ENCODE data around the gene C5.

C5 gene

DNA sequence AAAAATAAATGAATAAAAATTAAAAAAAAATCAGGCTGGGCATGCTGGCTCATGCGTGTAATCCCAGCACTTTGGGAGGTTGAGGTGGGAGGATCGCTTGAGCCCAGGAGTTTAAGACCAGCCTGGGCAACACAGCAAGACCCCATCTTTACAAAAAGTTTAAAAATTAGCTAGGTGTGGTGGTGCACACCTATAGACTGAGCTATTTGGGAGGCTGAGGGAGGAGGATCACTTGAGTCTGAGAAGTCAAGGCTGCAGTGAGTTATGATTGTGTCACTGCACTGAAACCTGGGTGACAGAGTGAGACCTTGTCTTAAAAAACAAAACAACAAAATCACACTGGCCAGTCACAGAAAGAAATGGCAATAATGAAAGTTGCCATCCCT lies 21.3 kb upstream of the C5 start:
- no peaks in the 10 kb centered on the region for H3K27me3 ChIP-seq
- H3K36me3 ChIP-seq: peaks cover 0 to 7% (median 4%) of the 10 kb centered on the region in 3 donors
- no peak for DNase-seq
- peak overlapping the region; percentile 91 to 95 for H3K27ac ChIP-seq
- no peaks in the 10 kb centered on the region for H3K9me3 ChIP-seq
- TF ChIP-seq, protein P1, sequence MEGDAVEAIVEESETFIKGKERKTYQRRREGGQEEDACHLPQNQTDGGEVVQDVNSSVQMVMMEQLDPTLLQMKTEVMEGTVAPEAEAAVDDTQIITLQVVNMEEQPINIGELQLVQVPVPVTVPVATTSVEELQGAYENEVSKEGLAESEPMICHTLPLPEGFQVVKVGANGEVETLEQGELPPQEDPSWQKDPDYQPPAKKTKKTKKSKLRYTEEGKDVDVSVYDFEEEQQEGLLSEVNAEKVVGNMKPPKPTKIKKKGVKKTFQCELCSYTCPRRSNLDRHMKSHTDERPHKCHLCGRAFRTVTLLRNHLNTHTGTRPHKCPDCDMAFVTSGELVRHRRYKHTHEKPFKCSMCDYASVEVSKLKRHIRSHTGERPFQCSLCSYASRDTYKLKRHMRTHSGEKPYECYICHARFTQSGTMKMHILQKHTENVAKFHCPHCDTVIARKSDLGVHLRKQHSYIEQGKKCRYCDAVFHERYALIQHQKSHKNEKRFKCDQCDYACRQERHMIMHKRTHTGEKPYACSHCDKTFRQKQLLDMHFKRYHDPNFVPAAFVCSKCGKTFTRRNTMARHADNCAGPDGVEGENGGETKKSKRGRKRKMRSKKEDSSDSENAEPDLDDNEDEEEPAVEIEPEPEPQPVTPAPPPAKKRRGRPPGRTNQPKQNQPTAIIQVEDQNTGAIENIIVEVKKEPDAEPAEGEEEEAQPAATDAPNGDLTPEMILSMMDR (IDR thresholded peaks at IDR 0.05): no peak
- peaks cover 0 to 30% (median 21%) of the 10 kb centered on the region in 4 donors for H3K4me1 ChIP-seq
- intact Hi-C loops (cut with DNase I; ENCODE audit: low total_unique reads): loop anchor here (10.0 kb wide), 1 partner anchor 207 kb away; no protein-coding TSS in a partner anchor
- H3K4me3 ChIP-seq: peak overlapping the region; percentile 38 to 88

DNA sequence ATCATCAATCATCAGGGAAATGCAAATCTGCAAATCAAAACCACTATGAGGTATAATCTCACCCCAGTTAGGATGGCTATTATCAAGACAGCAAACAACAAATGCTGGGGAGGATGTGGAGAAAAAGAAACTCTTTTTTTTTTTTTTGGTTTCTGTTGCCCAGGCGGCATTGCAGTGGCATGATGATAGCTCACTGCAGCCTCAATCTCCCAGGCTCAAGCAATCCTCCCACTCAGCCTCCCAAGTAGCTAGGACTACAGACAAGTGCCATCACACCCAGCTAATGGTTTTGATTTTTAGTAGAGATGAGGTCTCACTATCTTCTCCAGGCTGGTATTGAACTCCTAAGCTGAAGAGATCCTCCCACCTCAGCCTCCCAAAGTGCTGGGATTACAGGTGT lies 19.3 kb upstream of the C5 start:
- TF ChIP-seq, protein P1 (IDR thresholded peaks at IDR 0.05): no peak
- intact Hi-C loops (cut with DNase I; ENCODE audit: low total_unique reads): loop anchor here (10.0 kb wide), 1 partner anchor 85 kb away; no protein-coding TSS in a partner anchor
- Histone ChIP-seq H3K36me3 (peaks cover 0 to 17% (median 4%) of the 10 kb centered on the region in 3 donors), H3K27ac (no peak overlapping the region), H3K27me3 (no peaks in the 10 kb centered on the region), H3K9me3 (no peaks in the 10 kb centered on the region), H3K4me1 (peaks cover 0 to 26% (median 17%) of the 10 kb centered on the region in 4 donors), H3K4me3 (no peak overlapping the region)
- DNase-seq: no peak

DNA sequence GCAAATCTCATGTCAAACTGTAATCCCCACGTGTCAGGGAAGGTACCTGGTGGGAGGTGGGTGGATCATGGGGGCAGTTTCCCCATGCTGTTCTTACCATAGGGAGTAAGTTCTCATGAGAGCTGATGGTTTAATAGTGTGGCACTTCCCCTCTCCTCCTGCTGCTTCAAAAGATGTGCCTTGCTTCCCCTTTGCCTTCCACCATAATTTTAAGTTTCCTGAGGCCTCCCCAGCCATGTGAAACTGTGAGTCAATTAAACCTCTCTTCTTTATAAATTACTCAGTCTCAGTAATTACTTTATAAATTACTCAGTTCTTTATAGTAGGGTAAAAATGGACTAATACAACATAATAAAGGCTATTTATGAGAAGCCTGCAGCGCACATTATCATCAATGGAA lies 17.6 kb upstream of the C5 start:
- no peak overlapping the region for H3K27ac ChIP-seq
- H3K9me3 ChIP-seq: no peaks in the 10 kb centered on the region
- TF ChIP-seq, protein P1 (IDR thresholded peaks at IDR 0.05): no peak
- H3K36me3 ChIP-seq: peaks cover 0 to 17% (median 4%) of the 10 kb centered on the region in 3 donors
- peaks cover 0 to 12% (median 2%) of the 10 kb centered on the region in 4 donors for H3K4me1 ChIP-seq
- H3K4me3 ChIP-seq: no peak overlapping the region
- no peak for DNase-seq
- no peaks in the 10 kb centered on the region for H3K27me3 ChIP-seq
- intact Hi-C loops (cut with DNase I; ENCODE audit: low total_unique reads): loop anchor here (10.0 kb wide), 1 partner anchor 83 kb away; no protein-coding TSS in a partner anchor

DNA sequence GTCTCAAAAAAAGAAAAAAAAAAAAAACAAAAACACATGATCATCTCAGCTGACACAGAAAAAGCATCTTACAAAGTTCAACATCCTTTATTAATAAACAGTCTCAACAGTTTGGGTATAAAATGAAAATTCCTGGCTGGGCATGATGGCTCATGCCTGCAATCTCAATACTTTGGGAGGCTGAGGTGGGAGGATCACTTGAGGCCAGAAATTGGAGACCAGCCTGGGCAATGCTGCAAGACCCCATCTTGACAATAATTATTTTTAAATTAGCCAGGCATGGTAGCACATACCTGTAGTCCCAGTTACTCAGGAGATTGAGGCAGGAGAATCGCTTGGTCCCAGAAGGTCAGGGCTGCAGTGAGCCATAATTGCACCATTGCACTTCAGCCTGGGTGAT lies 16.8 kb upstream of the C5 start:
- peaks cover 0 to 7% (median 2%) of the 10 kb centered on the region in 4 donors for H3K4me1 ChIP-seq
- no peaks in the 10 kb centered on the region for H3K9me3 ChIP-seq
- TF ChIP-seq, protein P1 (IDR thresholded peaks at IDR 0.05): no peak
- no peak overlapping the region for H3K27ac ChIP-seq
- no peak for DNase-seq
- peaks cover 0 to 17% (median 4%) of the 10 kb centered on the region in 3 donors for H3K36me3 ChIP-seq
- H3K4me3 ChIP-seq: no peak overlapping the region
- H3K27me3 ChIP-seq: no peaks in the 10 kb centered on the region
- intact Hi-C loops (cut with DNase I; ENCODE audit: low total_unique reads): loop anchor here (10.0 kb wide), 1 partner anchor 82 kb away; no protein-coding TSS in a partner anchor

DNA sequence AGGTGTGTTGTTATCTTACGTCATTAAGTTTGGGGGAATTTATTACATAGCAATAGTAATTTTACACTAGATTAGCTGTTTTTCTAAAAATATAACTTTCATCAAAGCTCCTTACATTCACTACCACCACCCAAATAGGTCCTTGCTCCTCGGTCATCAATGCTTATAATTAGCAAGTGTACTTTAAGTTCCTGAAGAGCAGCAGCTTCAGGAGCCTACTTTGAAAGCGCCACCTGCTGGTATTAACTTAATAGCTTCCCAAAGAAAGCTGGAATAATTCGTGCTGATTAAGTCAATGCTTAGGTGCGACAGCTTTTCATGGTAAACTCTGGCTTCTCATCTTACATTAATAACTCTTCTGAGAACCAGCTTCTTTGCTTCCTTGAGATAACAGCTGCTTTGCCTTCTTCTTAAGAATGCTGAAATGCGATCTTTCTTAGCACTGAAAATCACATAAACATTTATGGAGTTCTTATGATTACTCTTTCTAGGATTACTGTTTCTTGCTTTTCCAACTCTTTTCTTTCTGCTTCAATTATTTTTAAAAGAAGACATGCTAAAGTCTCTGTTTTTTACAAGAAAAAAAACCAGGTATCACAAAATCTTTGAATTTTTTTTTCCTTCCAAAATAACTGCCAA lies 10.0 kb upstream of the C5 start:
- intact Hi-C loops (cut with DNase I; ENCODE audit: low total_unique reads): loop anchor here (5.0 to 10.0 kb wide), 2 partner anchors 75 to 303 kb away; no protein-coding TSS in a partner anchor
- Histone ChIP-seq H3K27ac (no peak overlapping the region), H3K27me3 (no peaks in the 10 kb centered on the region), H3K9me3 (no peaks in the 10 kb centered on the region), H3K4me3 (no peak overlapping the region), H3K36me3 (peaks cover 8 to 20% (median 10%) of the 10 kb centered on the region in 3 donors), H3K4me1 (no peaks in the 10 kb centered on the region)
- DNase-seq: no peak
- TF ChIP-seq, protein P1 (IDR thresholded peaks at IDR 0.05): peak; percentile 67 to 78
